ENCODE data around the gene BCL7B.

Gene BCL7B

GRCh38 chr7:73487486-73487885, 70.0 kb downstream of the BCL7B start:
- DNase-seq, result no peak
